ENCODE results near the gene EHD4.

- TF ChIP-seq CTCF (IDR thresholded peaks at IDR 0.05) (no peak), POLR2A (IDR thresholded peaks at IDR 0.05) (no peak), POLR2AphosphoS5 (IDR thresholded peaks at IDR 0.05) (no peak)
Measured at GRCh38 chr15:41847981-41848380, 124.4 kb downstream of the EHD4 start.
